ENCODE results near the gene ATP6V1E1. TPM values are rescaled to one million over a fixed set of nuclear protein-coding genes. Genes with fewer than 3 reads are reported as not detected.

The ATP6V1E1 gene
- total and polyA plus RNA-seq, 9 of the 15 experiments (the other 6 are each of a cell fraction or from before 2014, with no cell fraction given) = 122 to 249 (median 179) TPM

DNA sequence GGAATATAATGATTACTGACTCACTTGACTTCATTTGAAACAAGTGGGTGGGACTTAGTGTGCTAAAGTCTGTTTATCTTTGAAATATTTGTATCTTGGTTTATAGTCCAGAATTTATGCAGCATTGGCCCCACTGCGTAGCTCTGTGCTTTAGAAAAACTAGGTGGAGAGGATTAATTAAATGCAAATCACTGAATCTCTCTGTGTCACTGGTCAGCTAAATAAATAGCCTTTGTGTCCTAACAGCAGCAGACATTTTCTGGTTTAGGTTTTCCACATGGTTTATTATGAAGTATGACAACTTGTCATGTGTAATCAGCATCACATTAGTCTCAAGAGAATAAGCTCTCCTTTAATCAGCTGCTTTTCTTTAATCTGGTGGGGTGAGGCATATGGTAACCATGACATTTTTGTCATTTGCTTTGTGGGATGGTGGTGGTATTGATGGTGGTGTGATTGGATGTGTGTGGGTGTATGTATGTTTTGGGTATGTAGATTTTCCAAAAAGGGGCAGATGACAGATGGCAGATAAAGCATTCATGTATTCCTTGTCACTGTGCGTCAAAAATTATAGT lies 44.0 kb upstream of the ATP6V1E1 start (continued):
- TF ChIP-seq EP400 (IDR thresholded peaks at IDR 0.05) = no peak
- TF ChIP-seq BRD9 (IDR thresholded peaks at IDR 0.05; ENCODE audit: low read depth, partially characterized antibody) = no peak
- no peak for TF ChIP-seq SMARCA5 (IDR thresholded peaks at IDR 0.05)
- no peak for TF ChIP-seq CHD1 (IDR thresholded peaks at IDR 0.05; ENCODE audit: low read length)
- TF ChIP-seq, protein P1, sequence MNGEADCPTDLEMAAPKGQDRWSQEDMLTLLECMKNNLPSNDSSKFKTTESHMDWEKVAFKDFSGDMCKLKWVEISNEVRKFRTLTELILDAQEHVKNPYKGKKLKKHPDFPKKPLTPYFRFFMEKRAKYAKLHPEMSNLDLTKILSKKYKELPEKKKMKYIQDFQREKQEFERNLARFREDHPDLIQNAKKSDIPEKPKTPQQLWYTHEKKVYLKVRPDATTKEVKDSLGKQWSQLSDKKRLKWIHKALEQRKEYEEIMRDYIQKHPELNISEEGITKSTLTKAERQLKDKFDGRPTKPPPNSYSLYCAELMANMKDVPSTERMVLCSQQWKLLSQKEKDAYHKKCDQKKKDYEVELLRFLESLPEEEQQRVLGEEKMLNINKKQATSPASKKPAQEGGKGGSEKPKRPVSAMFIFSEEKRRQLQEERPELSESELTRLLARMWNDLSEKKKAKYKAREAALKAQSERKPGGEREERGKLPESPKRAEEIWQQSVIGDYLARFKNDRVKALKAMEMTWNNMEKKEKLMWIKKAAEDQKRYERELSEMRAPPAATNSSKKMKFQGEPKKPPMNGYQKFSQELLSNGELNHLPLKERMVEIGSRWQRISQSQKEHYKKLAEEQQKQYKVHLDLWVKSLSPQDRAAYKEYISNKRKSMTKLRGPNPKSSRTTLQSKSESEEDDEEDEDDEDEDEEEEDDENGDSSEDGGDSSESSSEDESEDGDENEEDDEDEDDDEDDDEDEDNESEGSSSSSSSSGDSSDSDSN (IDR thresholded peaks at IDR 0.05; ENCODE audit: borderline replicate concordance in 1 of 2, low read depth in 2 of 2, low read length in 2 of 2) = no peak
- no peak for TF ChIP-seq ASH1L (IDR thresholded peaks at IDR 0.05; ENCODE audit: borderline replicate concordance, low read depth, partially characterized antibody)
- no peak for TF ChIP-seq NR1H2 (CRISPR knock-in tag; IDR thresholded peaks at IDR 0.05)
- TF ChIP-seq, protein P2, sequence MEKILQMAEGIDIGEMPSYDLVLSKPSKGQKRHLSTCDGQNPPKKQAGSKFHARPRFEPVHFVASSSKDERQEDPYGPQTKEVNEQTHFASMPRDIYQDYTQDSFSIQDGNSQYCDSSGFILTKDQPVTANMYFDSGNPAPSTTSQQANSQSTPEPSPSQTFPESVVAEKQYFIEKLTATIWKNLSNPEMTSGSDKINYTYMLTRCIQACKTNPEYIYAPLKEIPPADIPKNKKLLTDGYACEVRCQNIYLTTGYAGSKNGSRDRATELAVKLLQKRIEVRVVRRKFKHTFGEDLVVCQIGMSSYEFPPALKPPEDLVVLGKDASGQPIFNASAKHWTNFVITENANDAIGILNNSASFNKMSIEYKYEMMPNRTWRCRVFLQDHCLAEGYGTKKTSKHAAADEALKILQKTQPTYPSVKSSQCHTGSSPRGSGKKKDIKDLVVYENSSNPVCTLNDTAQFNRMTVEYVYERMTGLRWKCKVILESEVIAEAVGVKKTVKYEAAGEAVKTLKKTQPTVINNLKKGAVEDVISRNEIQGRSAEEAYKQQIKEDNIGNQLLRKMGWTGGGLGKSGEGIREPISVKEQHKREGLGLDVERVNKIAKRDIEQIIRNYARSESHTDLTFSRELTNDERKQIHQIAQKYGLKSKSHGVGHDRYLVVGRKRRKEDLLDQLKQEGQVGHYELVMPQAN (IDR thresholded peaks at IDR 0.05; ENCODE audit: borderline replicate concordance) = no peak
- no peak for TF ChIP-seq CXXC5 (CRISPR knock-in tag; IDR thresholded peaks at IDR 0.05)
- TF ChIP-seq ZNF449 (CRISPR knock-in tag; IDR thresholded peaks at IDR 0.05) = no peak
- TF ChIP-seq FOXP1 (CRISPR knock-in tag; IDR thresholded peaks at IDR 0.05) = no peak
- TF ChIP-seq SFPQ (IDR thresholded peaks at IDR 0.05; ENCODE audit: low read depth, low read length) = no peak
- no peak for TF ChIP-seq ZNF134 (CRISPR knock-in tag; conservative IDR thresholded peaks at IDR 0.05)
- no peak for TF ChIP-seq ZBTB8A (IDR thresholded peaks at IDR 0.05; ENCODE audit: partially characterized antibody)
- no peak for TF ChIP-seq RAD51 (IDR thresholded peaks at IDR 0.05; ENCODE audit: borderline replicate concordance, low read depth)
